Activated T-helper 1 cell treated with anti-CD3 and anti-CD28 coated beads, Interleukin-2, amount 50 U/mL, for 16 hours (primary cell): ENCODE data around the gene HOMER2.

ENCODE experiments used
- DNase-seq, 2 donors: peaks; one replicate each; pipeline ENCODE4 v3.0.0-alpha.2; 2020; ENCODE audit warnings: low read depth in 1 of 2, low spot score in 1 of 2

The HOMER2 gene

DNA sequence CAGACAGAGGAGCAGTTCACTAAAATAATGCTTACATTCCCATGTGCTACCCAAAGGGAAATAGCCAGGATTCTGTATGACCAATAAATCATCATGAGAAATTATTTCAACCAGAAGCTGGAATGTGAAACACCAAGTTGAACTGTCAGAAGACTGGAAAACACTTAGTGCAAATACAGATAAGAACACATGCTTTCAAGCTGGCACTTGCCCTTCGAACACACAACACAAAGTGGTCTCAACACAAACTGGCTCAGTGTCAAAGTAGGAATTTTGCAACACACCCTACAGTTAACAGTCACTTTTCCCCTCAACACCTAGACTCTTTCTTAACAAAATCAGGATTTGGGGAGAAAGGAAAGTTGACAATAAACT is 148.0 kb downstream of the HOMER2 start:
- no peak for DNase-seq

DNA sequence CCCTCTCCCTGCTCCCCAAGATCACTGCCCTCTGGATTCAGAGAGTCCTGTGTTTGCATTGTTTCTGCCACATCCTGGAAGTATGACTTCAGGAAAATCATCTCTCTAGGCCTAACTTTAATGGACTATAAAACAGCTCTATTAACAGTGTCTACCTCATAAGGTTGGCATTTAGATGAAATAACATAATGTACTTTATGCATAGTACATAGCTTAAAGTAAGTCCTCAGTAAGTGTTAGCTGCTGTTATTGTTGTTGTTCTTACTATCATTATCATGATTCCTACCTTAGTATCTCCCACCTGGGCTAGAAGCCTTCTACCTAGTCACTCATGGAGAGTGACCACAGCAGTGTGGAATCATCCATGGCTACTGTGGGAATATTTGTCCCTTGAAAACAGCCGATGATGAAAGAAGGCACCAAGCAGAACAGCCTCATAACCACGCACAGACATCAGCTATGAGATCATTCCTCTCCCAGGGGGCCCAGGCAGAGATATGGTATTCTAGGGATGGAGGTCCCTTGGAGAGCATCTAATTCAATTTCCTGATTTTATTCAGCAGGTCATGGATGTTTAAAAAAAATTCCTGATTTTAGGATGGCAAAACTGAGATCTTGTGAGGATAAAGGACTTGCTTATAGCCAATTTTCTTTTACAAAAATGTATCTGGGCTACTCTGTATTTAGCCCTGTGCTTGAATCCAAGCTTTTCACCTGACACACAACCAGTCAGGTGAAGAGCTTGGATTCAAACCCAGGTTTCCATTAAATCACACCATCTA is 148.5 kb downstream of the HOMER2 start:
- DNase-seq, result no peak

DNA sequence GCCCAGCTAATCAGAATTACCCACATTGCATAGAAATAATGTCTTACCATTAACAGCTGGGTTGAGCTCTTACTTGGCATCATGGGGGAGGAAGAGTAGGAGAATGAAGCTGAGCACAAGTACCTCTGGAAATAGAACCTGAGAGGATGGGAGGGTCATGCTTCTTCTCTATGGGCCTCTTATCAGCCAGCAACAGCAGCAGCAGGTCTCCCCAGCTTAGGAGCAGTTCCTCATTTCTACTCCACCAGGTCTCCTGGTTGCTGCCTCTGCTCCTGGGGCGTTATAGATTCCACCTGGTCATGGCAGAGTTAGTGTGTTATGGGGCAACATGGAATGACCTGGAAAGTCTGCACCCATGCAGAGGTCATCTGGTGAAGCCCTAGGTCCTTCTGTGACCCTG is 150.0 kb downstream of the HOMER2 start:
- no peak for DNase-seq

DNA sequence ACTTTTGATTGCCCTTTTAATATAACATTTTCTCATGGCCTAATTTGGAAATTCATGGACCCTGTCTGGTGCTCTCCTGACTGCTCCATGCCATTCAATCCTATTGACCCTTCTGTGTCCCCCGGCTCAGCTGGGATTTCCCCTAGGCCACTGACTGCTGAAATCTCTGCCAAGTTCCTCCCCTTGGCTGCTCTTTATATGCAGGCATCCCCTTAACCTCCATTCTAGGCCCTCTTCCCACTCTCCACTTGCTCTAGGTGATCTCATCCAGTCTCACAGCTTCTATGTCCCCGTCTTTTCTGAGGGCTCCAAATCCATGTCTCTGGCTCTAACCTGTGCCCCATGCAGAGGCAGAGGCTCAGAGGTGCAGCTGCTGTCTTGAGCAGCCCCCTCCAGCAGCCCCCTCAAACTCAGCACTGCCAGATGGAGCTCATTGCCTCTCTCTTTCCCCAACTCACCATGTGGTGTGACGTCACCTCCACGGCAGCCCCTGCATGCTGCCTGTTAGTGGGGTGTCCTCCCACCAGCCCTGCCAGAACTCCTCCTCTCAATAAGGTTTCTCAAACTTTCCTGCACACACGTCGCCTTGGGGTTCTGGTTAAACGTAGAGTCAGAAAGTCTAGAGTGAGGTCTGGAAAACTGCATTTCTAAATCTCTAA is 153.2 kb downstream of the HOMER2 start:
- DNase-seq, result no peak
